CD14-positive monocyte (primary cell): ENCODE data around the gene STAT5A. TPM values are rescaled to one million over a fixed set of nuclear protein-coding genes. Genes with fewer than 3 reads are reported as not detected.

Experiments
- DNase-seq, 3 donors: peaks; one replicate each; pipeline ENCODE4 v3.0.0-alpha.2; 2011 to 2022
- H2AFZ ChIP-seq: 2 replicates; pipeline ENCODE4 v1.6.0; 2012; ENCODE audit warnings: mild to moderate bottlenecking, low read depth, low read length, inconsistent platforms; ENCODE audit not compliant: insufficient read depth, poor library complexity, severe bottlenecking
- H3K27ac ChIP-seq, 2 donors: 1 replicate in 1 of 2; 2 replicates in 1 of 2; pipeline ENCODE4 v1.5.1; 2012 to 2013; ENCODE audit warnings: low read length in 2 of 2, control low read depth in 1 of 2, inconsistent platforms in 1 of 2, low read depth in 1 of 2, mild to moderate bottlenecking in 1 of 2
- H3K27me3 ChIP-seq, 2 donors: one replicate each; pipeline versions ENCODE4 v1.6.0 to v1.6.1; 2011 to 2013; ENCODE audit warnings: low read length in 2 of 2; ENCODE audit not compliant: control insufficient read depth in 2 of 2, insufficient read depth in 2 of 2
- H3K36me3 ChIP-seq, 2 donors: replicated peaks in 1 of 2; 1 replicate in 1 of 2; 2 replicates in 1 of 2; pipeline versions ENCODE4 v1.5.1 to v1.6.1; 2012 to 2013; ENCODE audit warnings: low read length in 2 of 2, control low read depth in 1 of 2, inconsistent platforms in 1 of 2, mild to moderate bottlenecking in 1 of 2; ENCODE audit not compliant: insufficient read depth in 2 of 2, control insufficient read depth in 1 of 2
- H3K4me1 ChIP-seq, 2 donors: 1 replicate in 1 of 2; 2 replicates in 1 of 2; pipeline versions ENCODE4 v1.5.1 to v1.6.1; 2012 to 2013; ENCODE audit warnings: low read length in 2 of 2, control low read depth in 1 of 2, inconsistent platforms in 1 of 2, mild to moderate bottlenecking in 1 of 2, moderate library complexity in 1 of 2; ENCODE audit not compliant: insufficient read depth in 2 of 2, control insufficient read depth in 1 of 2
- H3K4me2 ChIP-seq: replicated peaks from 2 replicates; pipeline ENCODE3; 2012; ENCODE audit warnings: low read length, moderate library complexity, mild to moderate bottlenecking; ENCODE audit not compliant: poor library complexity, severe bottlenecking; ENCODE audit errors: extremely low read depth
- H3K4me3 ChIP-seq, 3 experiments: fragments of 200-600 bp in 1 of 3; sonication (generic) in 1 of 3; replicated peaks in 1 of 3; 1 replicate in 2 of 3; 2 replicates in 1 of 3; pipeline ENCODE4 v1.5.1; 2011 to 2013; ENCODE audit warnings: low read length in 3 of 3, mild to moderate bottlenecking in 3 of 3, control low read depth in 2 of 3, low read depth in 2 of 3, inconsistent platforms in 1 of 3, moderate library complexity in 1 of 3
- H3K79me2 ChIP-seq: 2 replicates; pipeline ENCODE4 v1.6.0; 2012; ENCODE audit warnings: mild to moderate bottlenecking, control low read depth, inconsistent platforms, low read length, moderate library complexity; ENCODE audit not compliant: insufficient read depth
- H3K9ac ChIP-seq: 2 replicates; pipeline ENCODE4 v1.6.0; 2017; ENCODE audit warnings: low read length, mild to moderate bottlenecking; ENCODE audit not compliant: insufficient read depth, poor library complexity, severe bottlenecking
- H3K9me3 ChIP-seq, 2 donors: replicated peaks in 1 of 2; 1 replicate in 1 of 2; 2 replicates in 1 of 2; pipeline versions ENCODE4 v1.5.1 to v1.6.1; 2012 to 2013; ENCODE audit warnings: low read length in 2 of 2, control low read depth in 1 of 2; ENCODE audit not compliant: control insufficient read depth in 1 of 2, insufficient read depth in 1 of 2
- H4K20me1 ChIP-seq: 2 replicates; pipeline ENCODE4 v1.6.0; 2012; ENCODE audit warnings: mild to moderate bottlenecking, low read length, control low read depth, moderate library complexity; ENCODE audit not compliant: insufficient read depth
- H3K27ac Mint-ChIP-seq, 7 donors: one replicate each; pipeline ENCODE4 v1.8.0; 2020; ENCODE audit warnings: mild to moderate bottlenecking in 7 of 7, mixed read lengths in 7 of 7, moderate library complexity in 6 of 7, inconsistent platforms in 2 of 7
- H3K27me3 Mint-ChIP-seq, 3 donors: one replicate each; pipeline ENCODE4 v1.8.0; 2021 to 2022; ENCODE audit warnings: low read depth in 3 of 3, mild to moderate bottlenecking in 3 of 3, mixed read lengths in 3 of 3, moderate library complexity in 3 of 3, inconsistent platforms in 1 of 3
- H3K36me3 Mint-ChIP-seq, 2 donors: one replicate each; pipeline ENCODE4 v1.8.0; 2020; ENCODE audit warnings: mixed read lengths in 2 of 2, inconsistent platforms in 1 of 2, mild to moderate bottlenecking in 1 of 2
- H3K4me1 Mint-ChIP-seq: one replicate; pipeline ENCODE4 v1.8.0; 2020; ENCODE audit warnings: mild to moderate bottlenecking, mixed read lengths
- H3K4me3 Mint-ChIP-seq, 2 donors: one replicate each; pipeline ENCODE4 v1.8.0; 2020; ENCODE audit warnings: mild to moderate bottlenecking in 2 of 2, mixed read lengths in 2 of 2, moderate library complexity in 1 of 2
- H3K9me3 Mint-ChIP-seq, 7 donors: one replicate each; pipeline ENCODE4 v1.8.0; 2020 to 2022; ENCODE audit warnings: mixed read lengths in 7 of 7, mild to moderate bottlenecking in 6 of 7, moderate library complexity in 6 of 7, inconsistent platforms in 2 of 7
- CTCF ChIP-seq: fragments of 200-600 bp; IDR thresholded peaks from one replicate; pipeline ENCODE4 v1.8.0; 2022; ENCODE audit warnings: antibody characterized with exemption, mild to moderate bottlenecking
- WGBS: methylation state at CpG from one replicate; pipeline ENCODE4 v1.1.5; 2013; ENCODE audit warnings: missing lambda C conversion rate; ENCODE audit not compliant: insufficient coverage; 5-methylcytosine and 5-hydroxymethylcytosine counted together
- intact Hi-C, 2 donors: fragments of 100-400 bp; cut with micrococcal nuclease; formaldehyde crosslinking; loops; one replicate each; pipeline versions ENCODE4 v1.15.0 to v1.15.1; 2023
- polyA plus RNA-seq, 3 donors: library from polyadenylated mRNA; depleted of rRNA in 1 of 3; unstranded in 2 of 3; stranded (reverse) in 1 of 3; fragments of 300-500 nt in 2 of 3; fragments of >200 nt in 1 of 3; fragmentation: Illumina TruSeq in 2 of 3; gene quantifications; 1 replicate in 2 of 3; 2 replicates in 1 of 3; pipeline ENCODE4 v1.2.3, GENCODE V29; 2012 to 2021

Gene STAT5A
- polyA plus RNA-seq, 3 donors = 30.5 to 91.1 (median 49.8) TPM

DNA sequence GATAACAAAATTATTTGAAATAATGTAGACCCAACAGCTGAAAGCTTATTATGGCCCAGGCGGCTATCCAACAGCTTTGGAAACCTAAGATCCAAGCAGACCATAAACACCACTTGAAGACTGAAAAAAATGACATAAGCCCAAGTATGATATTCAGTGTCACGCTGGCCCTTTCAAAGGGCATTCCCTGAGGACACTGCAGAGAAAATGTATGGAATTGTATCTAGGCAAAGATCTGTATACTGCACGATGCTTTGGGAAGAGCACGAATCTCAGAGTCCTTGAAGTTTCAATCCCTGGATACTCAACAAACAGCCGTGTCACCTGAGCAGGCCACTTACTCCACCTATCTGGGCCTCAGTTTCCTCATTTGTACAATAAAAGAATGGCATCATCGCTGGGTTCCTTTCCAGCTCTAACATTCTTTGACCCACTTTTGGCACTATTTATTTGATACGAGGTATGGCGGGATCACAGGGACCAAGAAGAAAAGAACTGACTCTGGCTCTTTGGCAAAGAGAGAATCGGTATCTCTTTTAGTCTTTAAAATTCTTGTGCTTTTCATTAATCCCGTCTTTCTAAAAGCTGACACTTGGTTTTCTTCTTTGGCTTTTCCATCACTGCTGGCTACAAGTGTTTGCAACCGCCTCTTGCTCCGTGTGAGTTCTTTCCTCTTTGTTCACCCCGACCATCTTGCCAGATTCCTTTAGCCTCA, 13.3 kb upstream of the STAT5A start:
- peaks cover 57% of the 10 kb centered on the region for H3K4me1 Mint-ChIP-seq
- intact Hi-C loops = no loop called here
- H3K4me3 Mint-ChIP-seq = peak overlapping the region; percentile 99 to 100
- H3K9me3 Mint-ChIP-seq = no peaks in the 10 kb centered on the region
- no peak for TF ChIP-seq CTCF
- Histone ChIP-seq H2AFZ (peak overlapping the region; percentile 81), H3K27ac (peak overlapping the region in 1 of 2 donors; percentile 91), H3K4me2 (peak overlapping the region; percentile 87), H3K9ac (peak overlapping the region; percentile 97), H3K4me3 (peak overlapping the region; percentile 81 to 94 (median 92)), H3K9me3 (no peaks in the 10 kb centered on the region), H3K36me3 (no peaks in the 10 kb centered on the region), H3K79me2 (peaks cover 60% of the 10 kb centered on the region), H3K4me1 (peaks cover 48 to 55% of the 10 kb centered on the region in 2 donors), H3K27me3 (no peaks in the 10 kb centered on the region), H4K20me1 (peaks cover 11% of the 10 kb centered on the region)
- peaks cover 0 to 3% (median 1%) of the 10 kb centered on the region in 3 donors for H3K27me3 Mint-ChIP-seq
- H3K36me3 Mint-ChIP-seq = peaks cover 3 to 4% of the 10 kb centered on the region in 2 donors
- WGBS = 4% methylated on average over 7 of the region's 13 CpGs
- DNase-seq = no peak
- H3K27ac Mint-ChIP-seq = peak overlapping the region; percentile 85 to 99 (median 94)

GRCh38 chr17:42275527-42276358, 12.6 kb upstream of the STAT5A start:
- peaks cover 57% of the 10 kb centered on the region for H3K4me1 Mint-ChIP-seq
- H3K4me1 ChIP-seq = peaks cover 48 to 55% of the 10 kb centered on the region in 2 donors
- TF ChIP-seq CTCF = no peak

More at GRCh38 chr17:42275527-42276358, 12.6 kb upstream of the STAT5A start:
- H2AFZ ChIP-seq = peak overlapping the region; percentile 81
- H3K9me3 ChIP-seq = no peaks in the 10 kb centered on the region
- peaks cover 0 to 3% (median 1%) of the 10 kb centered on the region in 3 donors for H3K27me3 Mint-ChIP-seq
- peak overlapping the region; percentile 41 to 91 for H3K27ac ChIP-seq
- WGBS = under 1% methylated on average over 77 of the region's 82 CpGs
- H3K4me3 ChIP-seq = peak overlapping the region; percentile 81 to 94 (median 92)
- no peaks in the 10 kb centered on the region for H3K27me3 ChIP-seq
- H3K27ac Mint-ChIP-seq = peak overlapping the region; percentile 85 to 99 (median 94)
- no peak for DNase-seq
- intact Hi-C loops = no loop called here
- H3K9ac ChIP-seq = peak overlapping the region; percentile 97
- H4K20me1 ChIP-seq = peaks cover 11% of the 10 kb centered on the region
- H3K36me3 ChIP-seq = no peaks in the 10 kb centered on the region
- peak overlapping the region; percentile 99 to 100 for H3K4me3 Mint-ChIP-seq
- H3K4me2 ChIP-seq = peak overlapping the region; percentile 87
- peaks cover 52% of the 10 kb centered on the region for H3K79me2 ChIP-seq
- H3K36me3 Mint-ChIP-seq = peaks cover 0 to 4% of the 10 kb centered on the region in 2 donors
- H3K9me3 Mint-ChIP-seq = no peaks in the 10 kb centered on the region
